Activated naive CD4-positive, alpha-beta T cell treated with anti-CD3 and anti-CD28 coated beads for 36 hours (primary cell): ENCODE data around the gene CMTM3. TPM values are rescaled to one million over a fixed set of nuclear protein-coding genes. Genes with fewer than 3 reads are reported as not detected.

Experiments used
- CTCF ChIA-PET: fragments of 350-600 bp; sonication (Branson Sonifier 250); formaldehyde crosslinking; loops from one replicate; lab custom pipeline; 2021; ENCODE audit warnings: antibody characterized with exemption; lab: Charles Lee
- DNase-seq: peaks from one replicate; pipeline ENCODE4 v3.0.0-alpha.2; 2020
- H3K27ac Mint-ChIP-seq: one replicate; pipeline ENCODE4 v1.8.0; 2021; ENCODE audit warnings: mild to moderate bottlenecking, mixed read lengths
- H3K27me3 Mint-ChIP-seq: one replicate; pipeline ENCODE4 v1.8.0; 2021; ENCODE audit warnings: low read depth, mixed read lengths
- H3K36me3 Mint-ChIP-seq: one replicate; pipeline ENCODE4 v1.8.0; 2021; ENCODE audit warnings: low read depth, mixed read lengths
- H3K4me1 Mint-ChIP-seq: one replicate; pipeline ENCODE4 v1.8.0; 2021; ENCODE audit warnings: low read depth, mixed read lengths
- H3K4me3 Mint-ChIP-seq: one replicate; pipeline ENCODE4 v1.8.0; 2021; ENCODE audit warnings: mild to moderate bottlenecking, moderate library complexity, mixed read lengths
- H3K9me3 Mint-ChIP-seq: one replicate; pipeline ENCODE4 v1.8.0; 2021; ENCODE audit warnings: mixed read lengths
- intact Hi-C: fragments of 100-400 bp; cut with micrococcal nuclease; formaldehyde crosslinking; loops from one replicate; pipeline ENCODE4 v1.15.1; 2023
- total RNA-seq, 2 experiments: library from RNA; stranded (reverse); gene quantifications; one replicate each; pipeline ENCODE4 v1.2.3, GENCODE V29; 2021

Gene CMTM3
- total RNA-seq, 2 experiments from 2014 or later, result 33.7 to 35.3 TPM

- no peak overlapping the region for H3K4me3 Mint-ChIP-seq
- no peaks in the 10 kb centered on the region for H3K9me3 Mint-ChIP-seq
- CTCF ChIA-PET, result interaction anchor here (1.0 kb wide), 1 partner anchor 51 kb away, joined by 3 read pairs; no protein-coding TSS in a partner anchor
Observed at GRCh38 chr16:66614161-66614802, 9.8 kb downstream of the CMTM3 start.

GRCh38 chr16:66616169-66616568, 11.7 kb downstream of the CMTM3 start:
- peaks cover 2% of the 10 kb centered on the region for H3K4me1 Mint-ChIP-seq
- H3K27ac Mint-ChIP-seq, result no peak overlapping the region
- CTCF ChIA-PET, result no interaction called here
- DNase-seq, result no peak
- intact Hi-C loops, result no loop called here
- H3K9me3 Mint-ChIP-seq, result no peaks in the 10 kb centered on the region
- no peaks in the 10 kb centered on the region for H3K27me3 Mint-ChIP-seq
- peaks cover 8% of the 10 kb centered on the region for H3K36me3 Mint-ChIP-seq
- H3K4me3 Mint-ChIP-seq, result no peak overlapping the region

More at GRCh38 chr16:66614161-66614802, 9.8 kb downstream of the CMTM3 start:
- H3K27ac Mint-ChIP-seq, result no peak overlapping the region
- intact Hi-C loops, result no loop called here
- no peaks in the 10 kb centered on the region for H3K4me1 Mint-ChIP-seq
- H3K27me3 Mint-ChIP-seq, result no peaks in the 10 kb centered on the region
- H3K36me3 Mint-ChIP-seq, result peaks cover 15% of the 10 kb centered on the region
- DNase-seq, result no peak

GRCh38 chr16:66616592-66616991, 12.1 kb downstream of the CMTM3 start:
- intact Hi-C loops, result no loop called here

GRCh38 chr16:66617010-66617434, 12.5 kb downstream of the CMTM3 start:
- H3K4me1 Mint-ChIP-seq, result peaks cover 2% of the 10 kb centered on the region
- H3K27ac Mint-ChIP-seq, result no peak overlapping the region
- DNase-seq, result no peak
- H3K36me3 Mint-ChIP-seq, result peaks cover 3% of the 10 kb centered on the region
- no peak overlapping the region for H3K4me3 Mint-ChIP-seq
- intact Hi-C loops, result no loop called here
- CTCF ChIA-PET, result interaction anchor here (1.3 to 2.6 kb wide), 2 partner anchors 8 to 11 kb away, joined by 3 to 10 read pairs; no protein-coding TSS in a partner anchor
- no peaks in the 10 kb centered on the region for H3K9me3 Mint-ChIP-seq
- H3K27me3 Mint-ChIP-seq, result no peaks in the 10 kb centered on the region

More at GRCh38 chr16:66616592-66616991, 12.1 kb downstream of the CMTM3 start:
- H3K9me3 Mint-ChIP-seq, result no peaks in the 10 kb centered on the region
- no peak for DNase-seq
- no peaks in the 10 kb centered on the region for H3K27me3 Mint-ChIP-seq
- H3K27ac Mint-ChIP-seq, result no peak overlapping the region
- CTCF ChIA-PET, result interaction anchor here (1.3 to 2.6 kb wide), 2 partner anchors 8 to 10 kb away, joined by 3 to 10 read pairs; no protein-coding TSS in a partner anchor
- peaks cover 4% of the 10 kb centered on the region for H3K36me3 Mint-ChIP-seq
- H3K4me1 Mint-ChIP-seq, result peaks cover 2% of the 10 kb centered on the region
- H3K4me3 Mint-ChIP-seq, result no peak overlapping the region

GRCh38 chr16:66617728-66618127, 13.2 kb downstream of the CMTM3 start:
- H3K36me3 Mint-ChIP-seq, result peaks cover under 1% of the 10 kb centered on the region
- H3K4me1 Mint-ChIP-seq, result peaks cover 2% of the 10 kb centered on the region
- H3K9me3 Mint-ChIP-seq, result no peaks in the 10 kb centered on the region
- H3K27me3 Mint-ChIP-seq, result no peaks in the 10 kb centered on the region
- no peak overlapping the region for H3K4me3 Mint-ChIP-seq
- intact Hi-C loops, result no loop called here
- CTCF ChIA-PET, result interaction anchor here (1.3 to 2.6 kb wide), 2 partner anchors 9 to 11 kb away, joined by 3 to 10 read pairs; no protein-coding TSS in a partner anchor
- DNase-seq, result no peak
- H3K27ac Mint-ChIP-seq, result no peak overlapping the region

DNA sequence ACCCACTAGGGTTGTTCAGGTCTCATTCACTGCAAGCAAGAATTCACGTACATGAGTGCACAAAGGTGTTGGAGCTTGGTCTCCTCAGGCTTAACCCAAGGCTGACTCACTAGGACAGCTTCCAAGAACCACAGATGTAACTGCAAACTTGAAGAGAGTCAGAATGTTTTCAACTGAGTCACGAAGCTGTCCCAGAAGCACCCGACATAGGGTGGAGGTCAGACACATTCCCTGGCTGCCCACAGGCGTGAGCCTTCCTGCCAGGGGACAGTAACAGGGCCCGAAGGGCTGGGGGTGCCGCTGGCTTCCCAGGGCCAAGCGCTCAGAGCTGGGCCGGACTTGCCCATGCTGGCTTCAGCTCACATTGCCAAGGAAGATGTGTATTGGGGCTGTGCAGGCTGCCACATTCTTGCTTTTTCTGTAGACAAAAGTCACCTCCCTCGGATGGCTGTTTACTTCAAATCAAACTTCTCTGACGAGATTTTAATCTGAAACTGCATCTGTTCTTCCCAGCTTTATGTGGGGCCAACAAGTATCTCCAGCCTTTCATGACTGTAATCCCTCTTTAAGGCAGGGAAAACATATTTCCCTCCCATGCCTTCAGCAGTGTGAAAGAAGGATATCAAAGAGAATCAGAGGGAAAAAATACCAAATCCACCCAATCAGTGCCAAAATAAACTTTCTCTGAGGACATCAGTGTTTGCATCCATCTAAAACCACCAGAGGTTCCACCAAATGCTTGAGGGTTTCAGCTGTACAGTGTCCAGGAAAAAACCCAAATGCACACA, 14.3 kb downstream of the CMTM3 start:
- no peak for DNase-seq
- no peak overlapping the region for H3K4me3 Mint-ChIP-seq
- H3K27me3 Mint-ChIP-seq, result no peaks in the 10 kb centered on the region
- no peaks in the 10 kb centered on the region for H3K9me3 Mint-ChIP-seq
- no peak overlapping the region for H3K27ac Mint-ChIP-seq
- H3K36me3 Mint-ChIP-seq, result no peaks in the 10 kb centered on the region
- intact Hi-C loops, result no loop called here
- peaks cover 2% of the 10 kb centered on the region for H3K4me1 Mint-ChIP-seq
- CTCF ChIA-PET, result interaction anchor here (1.3 to 2.6 kb wide), 2 partner anchors 10 to 74 kb away, joined by 4 to 10 read pairs; no protein-coding TSS in a partner anchor

- Mint-ChIP-seq H3K36me3 (no peaks in the 10 kb centered on the region), H3K9me3 (no peaks in the 10 kb centered on the region), H3K27ac (no peak overlapping the region), H3K27me3 (no peaks in the 10 kb centered on the region), H3K4me3 (no peak overlapping the region), H3K4me1 (peaks cover 2% of the 10 kb centered on the region)
- intact Hi-C loops, result no loop called here
- CTCF ChIA-PET, result interaction anchor here (0.7 to 1.3 kb wide), 5 partner anchors 11 to 212 kb away, joined by 3 to 4 read pairs (median 3); no protein-coding TSS in a partner anchor
- no peak for DNase-seq
Observed at GRCh38 chr16:66619534-66620428, 15.3 kb downstream of the CMTM3 start.

DNA sequence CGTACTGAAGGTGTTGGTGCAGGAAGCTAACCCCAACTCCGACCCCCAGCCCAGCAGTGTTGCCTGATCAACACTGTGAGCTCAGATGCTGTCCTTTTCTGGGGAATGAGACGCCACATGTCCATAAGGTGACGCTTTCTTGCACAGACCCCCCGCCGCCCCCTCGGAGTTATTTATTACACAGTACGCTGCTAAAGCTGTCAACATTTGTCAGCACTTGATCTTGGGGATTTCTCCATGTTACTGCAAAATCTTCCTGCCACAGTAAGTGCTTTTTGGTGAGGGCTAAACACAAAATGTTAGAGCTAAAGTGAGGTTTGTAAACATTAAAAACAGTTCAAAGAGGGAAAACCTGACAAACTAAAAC, 15.9 kb downstream of the CMTM3 start:
- H3K36me3 Mint-ChIP-seq, result no peaks in the 10 kb centered on the region
- CTCF ChIA-PET, result interaction anchor here (0.7 to 1.3 kb wide), 4 partner anchors 11 to 213 kb away, joined by 3 to 4 read pairs (median 3); no protein-coding TSS in a partner anchor
- DNase-seq, result no peak
- H3K4me1 Mint-ChIP-seq, result peaks cover 2% of the 10 kb centered on the region
- H3K27ac Mint-ChIP-seq, result no peak overlapping the region
- intact Hi-C loops, result no loop called here
- no peaks in the 10 kb centered on the region for H3K27me3 Mint-ChIP-seq
- H3K4me3 Mint-ChIP-seq, result no peak overlapping the region
- H3K9me3 Mint-ChIP-seq, result no peaks in the 10 kb centered on the region

DNA sequence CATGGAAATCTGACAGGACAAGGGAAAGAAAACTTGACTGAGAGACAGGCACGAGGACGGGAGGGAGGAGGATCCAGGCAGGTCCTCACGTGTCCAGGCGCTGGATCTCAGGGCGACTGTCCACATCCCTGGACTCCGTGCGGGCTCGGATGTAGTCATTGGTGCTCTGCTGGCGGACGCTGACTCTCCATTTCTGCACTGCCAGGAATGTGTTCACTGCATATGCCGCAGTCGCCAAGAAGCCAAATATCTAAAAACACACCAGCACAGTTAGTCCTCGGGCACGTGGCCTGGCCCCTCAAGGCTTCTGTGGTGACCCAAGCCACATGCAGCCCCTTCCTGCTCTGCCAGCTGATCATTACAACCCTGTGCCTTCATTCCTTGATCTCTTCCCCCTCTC, 17.5 kb downstream of the CMTM3 start:
- no peak overlapping the region for H3K27ac Mint-ChIP-seq
- H3K4me1 Mint-ChIP-seq, result peaks cover 2% of the 10 kb centered on the region
- no peaks in the 10 kb centered on the region for H3K36me3 Mint-ChIP-seq
- no peaks in the 10 kb centered on the region for H3K9me3 Mint-ChIP-seq
- intact Hi-C loops, result no loop called here
- H3K4me3 Mint-ChIP-seq, result no peak overlapping the region
- CTCF ChIA-PET, result no interaction called here
- DNase-seq, result no peak
- no peaks in the 10 kb centered on the region for H3K27me3 Mint-ChIP-seq

DNA sequence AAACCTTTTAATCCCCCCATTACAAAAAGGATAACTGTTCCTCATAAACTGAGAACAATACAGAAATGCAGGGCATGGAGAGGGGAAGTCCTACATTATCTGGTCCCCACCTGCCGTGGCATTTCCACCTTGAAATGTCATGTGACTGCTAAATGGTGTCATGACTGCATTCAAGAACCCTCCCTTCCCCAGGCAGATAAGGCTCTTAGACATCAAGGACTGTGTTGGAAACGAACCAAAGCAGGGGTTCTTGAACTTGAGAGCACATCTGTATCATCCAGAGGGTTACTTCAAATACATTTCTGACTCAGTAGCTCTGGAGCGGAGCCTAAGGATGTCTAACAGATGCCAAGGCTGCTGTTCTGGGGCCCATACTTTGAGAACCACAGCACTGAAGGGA, 18.4 kb downstream of the CMTM3 start:
- H3K9me3 Mint-ChIP-seq, result no peaks in the 10 kb centered on the region
- H3K36me3 Mint-ChIP-seq, result no peaks in the 10 kb centered on the region
- H3K27me3 Mint-ChIP-seq, result no peaks in the 10 kb centered on the region
- H3K27ac Mint-ChIP-seq, result no peak overlapping the region
- no peak overlapping the region for H3K4me3 Mint-ChIP-seq
- CTCF ChIA-PET, result interaction anchor here (0.5 to 2.1 kb wide), 2 partner anchors 28 to 157 kb away, joined by 3 to 10 read pairs; no protein-coding TSS in a partner anchor
- intact Hi-C loops, result no loop called here
- no peak for DNase-seq
- H3K4me1 Mint-ChIP-seq, result peaks cover 2% of the 10 kb centered on the region

GRCh38 chr16:66623755-66624154, 19.3 kb downstream of the CMTM3 start:
- intact Hi-C loops, result no loop called here
- no peak for DNase-seq
- H3K27ac Mint-ChIP-seq, result no peak overlapping the region
- no peaks in the 10 kb centered on the region for H3K36me3 Mint-ChIP-seq
- H3K4me1 Mint-ChIP-seq, result peaks cover 2% of the 10 kb centered on the region
- H3K9me3 Mint-ChIP-seq, result no peaks in the 10 kb centered on the region
- no peak overlapping the region for H3K4me3 Mint-ChIP-seq
- no peaks in the 10 kb centered on the region for H3K27me3 Mint-ChIP-seq
- CTCF ChIA-PET, result interaction anchor here (0.6 to 2.1 kb wide), 2 partner anchors 16 to 27 kb away, joined by 3 to 10 read pairs; no protein-coding TSS in a partner anchor
